Loucy (cell line): ENCODE data around the gene RXRA.

ENCODE experiments used
- H2AFZ ChIP-seq: fragments of 200-600 bp; sonication (generic); 2 replicates; pipeline ENCODE4 v1.6.0; 2016; ENCODE audit warnings: antibody characterized with exemption, mild to moderate bottlenecking, low read length, moderate library complexity
- H3F3A ChIP-seq: fragments of 200-600 bp; 2 replicates; pipeline ENCODE4 v1.6.0; 2016; ENCODE audit warnings: antibody characterized with exemption, low read depth, mild to moderate bottlenecking
- H3K27me3 ChIP-seq: fragments of 200-600 bp; sonication (generic); 2 replicates; pipeline ENCODE4 v1.6.1; 2014; ENCODE audit warnings: low read length, mild to moderate bottlenecking; ENCODE audit not compliant: insufficient read depth, poor library complexity, severe bottlenecking
- H3K36me3 ChIP-seq: fragments of 200-600 bp; sonication (generic); 2 replicates; pipeline ENCODE4 v1.6.1; 2016; ENCODE audit warnings: low read length; ENCODE audit not compliant: insufficient read depth
- H3K4me1 ChIP-seq: fragments of 200-600 bp; sonication (generic); 2 replicates; pipeline ENCODE4 v1.5.1; 2014; ENCODE audit warnings: low read length, mild to moderate bottlenecking; ENCODE audit not compliant: insufficient read depth, poor library complexity, severe bottlenecking
- H3K4me2 ChIP-seq: fragments of 200-600 bp; sonication (generic); 2 replicates; pipeline ENCODE4 v1.6.0; 2014; ENCODE audit warnings: antibody characterized with exemption, low read length, low read depth, mild to moderate bottlenecking; ENCODE audit not compliant: poor library complexity, severe bottlenecking
- H3K4me3 ChIP-seq: fragments of 200-600 bp; sonication (generic); 2 replicates; pipeline ENCODE4 v1.5.1; 2014; ENCODE audit warnings: low read length, mild to moderate bottlenecking, mixed read lengths; ENCODE audit not compliant: poor library complexity, severe bottlenecking
- H3K79me2 ChIP-seq: fragments of 200-600 bp; sonication (generic); 2 replicates; pipeline ENCODE4 v1.6.1; 2014; ENCODE audit warnings: low read length; ENCODE audit not compliant: insufficient read depth
- H3K9ac ChIP-seq: fragments of 200-600 bp; sonication (generic); 2 replicates; pipeline ENCODE4 v1.6.0; 2014; ENCODE audit warnings: mild to moderate bottlenecking, low read depth, low read length, moderate library complexity; ENCODE audit not compliant: poor library complexity, severe bottlenecking
- H3K9me2 ChIP-seq: fragments of 200-600 bp; sonication (generic); replicated peaks from 2 replicates; pipeline ENCODE4 v1.6.1; 2016; ENCODE audit warnings: low read depth, low read length, mixed read lengths
- H3K9me3 ChIP-seq: fragments of 200-600 bp; sonication (generic); 2 replicates; pipeline ENCODE4 v1.6.1; 2014; ENCODE audit warnings: mild to moderate bottlenecking, antibody characterized with exemption, low read length, low read depth; ENCODE audit not compliant: insufficient read depth
- H4K20me1 ChIP-seq: fragments of 200-600 bp; sonication (generic); 2 replicates; pipeline ENCODE4 v1.6.0; 2014; ENCODE audit warnings: antibody characterized with exemption, low read length, mild to moderate bottlenecking; ENCODE audit not compliant: insufficient read depth, poor library complexity, severe bottlenecking
- EZH2phosphoT487 ChIP-seq: fragments of 200-600 bp; IDR thresholded peaks from 2 replicates; pipeline ENCODE4 v1.6.1; 2018; ENCODE audit warnings: antibody characterized with exemption, mild to moderate bottlenecking, moderate library complexity, borderline replicate concordance
- TF ChIP-seq, protein P1 (sequence below): fragments of 200-600 bp; sonication (generic); conservative IDR thresholded peaks from 2 replicates; pipeline ENCODE4 v1.5.1; 2014; ENCODE audit warnings: mild to moderate bottlenecking, antibody characterized with exemption, low read length

RXRA gene

GRCh38 chr9:134344068-134344799, 18.0 kb downstream of the RXRA start:
- TF ChIP-seq EZH2phosphoT487: no peak
- TF ChIP-seq, protein P1, sequence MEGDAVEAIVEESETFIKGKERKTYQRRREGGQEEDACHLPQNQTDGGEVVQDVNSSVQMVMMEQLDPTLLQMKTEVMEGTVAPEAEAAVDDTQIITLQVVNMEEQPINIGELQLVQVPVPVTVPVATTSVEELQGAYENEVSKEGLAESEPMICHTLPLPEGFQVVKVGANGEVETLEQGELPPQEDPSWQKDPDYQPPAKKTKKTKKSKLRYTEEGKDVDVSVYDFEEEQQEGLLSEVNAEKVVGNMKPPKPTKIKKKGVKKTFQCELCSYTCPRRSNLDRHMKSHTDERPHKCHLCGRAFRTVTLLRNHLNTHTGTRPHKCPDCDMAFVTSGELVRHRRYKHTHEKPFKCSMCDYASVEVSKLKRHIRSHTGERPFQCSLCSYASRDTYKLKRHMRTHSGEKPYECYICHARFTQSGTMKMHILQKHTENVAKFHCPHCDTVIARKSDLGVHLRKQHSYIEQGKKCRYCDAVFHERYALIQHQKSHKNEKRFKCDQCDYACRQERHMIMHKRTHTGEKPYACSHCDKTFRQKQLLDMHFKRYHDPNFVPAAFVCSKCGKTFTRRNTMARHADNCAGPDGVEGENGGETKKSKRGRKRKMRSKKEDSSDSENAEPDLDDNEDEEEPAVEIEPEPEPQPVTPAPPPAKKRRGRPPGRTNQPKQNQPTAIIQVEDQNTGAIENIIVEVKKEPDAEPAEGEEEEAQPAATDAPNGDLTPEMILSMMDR: no peak; the same call in 1 of the 2 replicates
- no peaks in the 10 kb centered on the region for H3K27me3 ChIP-seq
- no peaks in the 10 kb centered on the region for H3K9me3 ChIP-seq
- no peak overlapping the region for H3K4me3 ChIP-seq
- no peaks in the 10 kb centered on the region for H4K20me1 ChIP-seq
- H3K9ac ChIP-seq: no peak overlapping the region
- no peaks in the 10 kb centered on the region for H3K9me2 ChIP-seq
- no peak overlapping the region for H3K4me2 ChIP-seq
- H2AFZ ChIP-seq: no peak overlapping the region
- H3F3A ChIP-seq: no peaks in the 10 kb centered on the region
- H3K4me1 ChIP-seq: no peaks in the 10 kb centered on the region
- peaks cover 74% of the 10 kb centered on the region; the same call in 1 of the 2 replicates for H3K79me2 ChIP-seq
- H3K36me3 ChIP-seq: no peaks in the 10 kb centered on the region

- H3K9me2 ChIP-seq: no peaks in the 10 kb centered on the region
- H3K4me2 ChIP-seq: no peak overlapping the region
- H4K20me1 ChIP-seq: no peaks in the 10 kb centered on the region
- H3K4me3 ChIP-seq: no peak overlapping the region
- no peaks in the 10 kb centered on the region for H3F3A ChIP-seq
- no peak overlapping the region for H2AFZ ChIP-seq
- H3K36me3 ChIP-seq: no peaks in the 10 kb centered on the region
- no peak overlapping the region for H3K9ac ChIP-seq
- no peaks in the 10 kb centered on the region for H3K9me3 ChIP-seq
- no peak for TF ChIP-seq EZH2phosphoT487
- TF ChIP-seq, protein P1: no peak
- H3K79me2 ChIP-seq: peaks cover 71% of the 10 kb centered on the region; the same call in 1 of the 2 replicates
- H3K27me3 ChIP-seq: no peaks in the 10 kb centered on the region
- no peaks in the 10 kb centered on the region for H3K4me1 ChIP-seq
These were observed 18.6 kb downstream of the RXRA start for GRCh38 chr9:134344800-134345310.

DNA sequence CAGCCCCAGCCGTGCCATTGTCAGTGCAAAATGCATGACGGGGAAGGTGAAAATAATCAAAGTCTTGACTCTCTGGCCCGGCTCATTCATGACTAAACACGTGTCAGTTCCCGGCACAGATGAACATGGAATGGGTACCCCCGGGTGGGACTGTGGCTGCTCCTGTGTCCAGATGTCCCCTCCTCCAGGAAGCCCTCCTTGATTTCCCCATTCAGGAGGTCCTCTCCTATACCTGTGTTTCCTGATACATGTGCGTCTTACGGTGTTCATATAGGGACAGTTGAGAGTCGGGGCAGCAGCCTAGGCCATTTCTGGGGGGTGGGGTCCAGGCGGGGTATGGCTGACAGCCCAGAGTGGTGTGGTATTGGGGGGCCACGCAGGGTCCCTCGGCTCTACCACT, 19.5 kb downstream of the RXRA start:
- no peak overlapping the region for H3K9ac ChIP-seq
- no peak overlapping the region for H2AFZ ChIP-seq
- no peaks in the 10 kb centered on the region for H3K36me3 ChIP-seq
- TF ChIP-seq EZH2phosphoT487: no peak
- TF ChIP-seq, protein P1: no peak
- no peaks in the 10 kb centered on the region for H4K20me1 ChIP-seq
- no peaks in the 10 kb centered on the region for H3K9me2 ChIP-seq
- H3K4me1 ChIP-seq: no peaks in the 10 kb centered on the region
- H3K4me2 ChIP-seq: no peak overlapping the region
- no peaks in the 10 kb centered on the region for H3K27me3 ChIP-seq
- no peaks in the 10 kb centered on the region for H3F3A ChIP-seq
- H3K79me2 ChIP-seq: peaks cover 71% of the 10 kb centered on the region; the same call in 1 of the 2 replicates
- no peak overlapping the region for H3K4me3 ChIP-seq
- H3K9me3 ChIP-seq: no peaks in the 10 kb centered on the region
